MG63 (cell line): ENCODE results near the gene MARK3. TPM values are rescaled to one million over a fixed set of nuclear protein-coding genes. Genes with fewer than 3 reads are reported as not detected.

ENCODE experiments used
- DNase-seq: peaks from one replicate; pipeline ENCODE4 v3.0.0-alpha.2; 2020
- H3K27me3 ChIP-seq: fragments of 250-450 bp; sonication (Bioruptor Pico); 2 replicates; pipeline ENCODE4 v1.5.1; 2020; ENCODE audit warnings: mild to moderate bottlenecking, moderate library complexity
- H3K36me3 ChIP-seq: fragments of 250-450 bp; sonication (Bioruptor Pico); 2 replicates; pipeline ENCODE4 v1.5.1; 2020; ENCODE audit warnings: mild to moderate bottlenecking, moderate library complexity
- H3K4me3 ChIP-seq: fragments of 250-450 bp; sonication (Bioruptor Pico); 2 replicates; pipeline ENCODE4 v1.5.1; 2020; ENCODE audit warnings: mild to moderate bottlenecking, moderate library complexity
- H3K9me3 ChIP-seq: fragments of 250-450 bp; sonication (Bioruptor Pico); 2 replicates; pipeline ENCODE4 v1.5.1; 2020; ENCODE audit warnings: mild to moderate bottlenecking, moderate library complexity
- total RNA-seq: library from RNA; depleted of rRNA; stranded (reverse); fragments of >200 nt; shearing (Covaris generic); gene quantifications from 2 replicates; pipeline ENCODE4 v1.2.3, GENCODE V29; 2014; ENCODE audit warnings: low replicate concordance

Gene MARK3
- total RNA-seq, 1 experiment from 2014 or later: 31.6 TPM

DNA sequence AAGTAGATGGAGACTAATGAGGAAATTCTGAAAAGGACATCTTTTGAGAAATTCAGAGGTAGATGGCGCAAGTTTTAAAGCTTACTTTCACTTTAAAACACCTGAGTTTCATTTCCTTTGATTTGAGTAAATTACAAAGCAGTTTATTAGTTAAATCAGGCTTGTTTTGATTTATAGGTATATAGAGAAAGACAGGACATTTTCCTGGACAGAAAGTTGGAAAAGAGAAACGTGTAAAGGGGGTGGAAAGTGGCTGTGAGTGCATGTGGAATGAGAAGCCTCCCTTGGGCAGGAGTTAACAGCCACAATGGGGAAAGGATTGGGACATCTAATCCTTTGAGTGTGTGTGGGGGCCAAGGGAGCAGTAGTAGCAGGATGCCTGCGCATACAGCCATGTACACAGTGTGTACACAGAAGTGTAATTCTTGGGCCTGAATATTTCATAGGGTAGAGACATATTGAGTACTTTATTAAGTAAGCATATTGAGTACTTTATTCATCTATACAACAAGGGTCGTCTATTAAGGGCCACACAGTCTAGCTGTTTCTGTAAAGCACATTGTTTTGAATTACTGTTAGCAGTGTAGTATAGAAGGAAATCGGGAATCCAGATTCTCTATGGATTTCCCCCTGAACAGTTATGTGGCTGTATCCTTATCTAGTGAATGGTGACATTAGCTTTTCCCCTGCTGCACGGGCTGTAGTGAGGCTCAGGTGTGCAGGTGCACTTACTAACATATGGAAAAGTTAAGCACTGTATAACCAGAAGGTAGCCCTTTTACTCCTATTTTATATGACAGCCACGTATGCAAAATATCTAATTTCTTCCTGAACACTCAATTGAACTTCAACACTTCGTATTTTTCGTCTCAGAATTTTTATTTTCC, 19.1 kb downstream of the MARK3 start:
- H3K36me3 ChIP-seq: peaks cover 3% of the 10 kb centered on the region; the same call in 1 of the 2 replicates
- no peaks in the 10 kb centered on the region for H3K27me3 ChIP-seq
- no peak for DNase-seq
- H3K4me3 ChIP-seq: no peak overlapping the region
- H3K9me3 ChIP-seq: no peaks in the 10 kb centered on the region

GRCh38 chr14:103404920-103405319, 19.7 kb downstream of the MARK3 start:
- Histone ChIP-seq H3K9me3 (no peaks in the 10 kb centered on the region), H3K36me3 (peaks cover 3% of the 10 kb centered on the region; the same call in 1 of the 2 replicates), H3K27me3 (no peaks in the 10 kb centered on the region), H3K4me3 (no peak overlapping the region)
- no peak for DNase-seq

DNA sequence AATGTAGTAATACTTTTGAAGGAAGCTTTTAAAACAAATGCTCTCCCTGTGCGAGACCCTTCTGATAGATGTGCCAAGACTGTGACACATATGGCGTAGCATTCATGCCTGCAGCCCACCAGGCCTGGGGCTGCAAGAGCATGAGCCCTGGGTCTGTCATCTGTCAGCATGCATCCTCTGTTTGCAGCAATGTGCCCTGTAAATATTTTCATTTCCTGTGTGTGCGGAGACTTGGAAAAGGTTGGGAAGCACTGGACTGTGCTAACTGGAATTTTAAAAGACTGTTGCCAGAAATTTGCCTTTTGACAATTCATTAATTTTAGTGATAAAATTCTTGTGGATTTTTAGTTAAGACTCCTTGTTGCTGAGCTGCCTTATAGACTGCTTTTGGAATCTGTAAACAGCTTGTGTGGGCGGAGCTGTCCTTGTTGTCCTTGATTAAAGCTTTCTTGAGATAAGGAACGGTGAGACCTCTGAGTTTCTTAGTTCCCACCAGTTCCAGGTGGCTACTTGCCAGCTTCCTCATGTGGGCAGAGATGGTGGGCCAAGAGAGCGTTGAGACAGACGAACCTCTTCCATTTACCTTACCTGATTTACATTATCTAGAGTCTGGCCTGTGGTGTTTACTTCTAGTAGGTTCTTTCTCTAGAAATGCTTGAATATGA, 23.4 kb downstream of the MARK3 start:
- H3K36me3 ChIP-seq: peaks cover 5% of the 10 kb centered on the region; the same call in 1 of the 2 replicates
- H3K4me3 ChIP-seq: no peak overlapping the region
- no peak for DNase-seq
- H3K27me3 ChIP-seq: no peaks in the 10 kb centered on the region
- H3K9me3 ChIP-seq: no peaks in the 10 kb centered on the region

- DNase-seq: no peak
- Histone ChIP-seq H3K9me3 (no peaks in the 10 kb centered on the region), H3K27me3 (no peaks in the 10 kb centered on the region), H3K4me3 (no peak overlapping the region), H3K36me3 (peaks cover 2% of the 10 kb centered on the region; the same call in 1 of the 2 replicates)
Measured at GRCh38 chr14:103416916-103417315, 31.7 kb downstream of the MARK3 start.

- Histone ChIP-seq H3K4me3 (no peak overlapping the region), H3K9me3 (no peaks in the 10 kb centered on the region), H3K27me3 (no peaks in the 10 kb centered on the region), H3K36me3 (no peaks in the 10 kb centered on the region; the same call in 1 of the 2 replicates)
- no peak for DNase-seq
Measured at GRCh38 chr14:103418481-103418818, 33.2 kb downstream of the MARK3 start.

GRCh38 chr14:103421556-103421955, 36.3 kb downstream of the MARK3 start:
- Histone ChIP-seq H3K36me3 (no peaks in the 10 kb centered on the region), H3K4me3 (no peak overlapping the region)
- no peak for DNase-seq

DNA sequence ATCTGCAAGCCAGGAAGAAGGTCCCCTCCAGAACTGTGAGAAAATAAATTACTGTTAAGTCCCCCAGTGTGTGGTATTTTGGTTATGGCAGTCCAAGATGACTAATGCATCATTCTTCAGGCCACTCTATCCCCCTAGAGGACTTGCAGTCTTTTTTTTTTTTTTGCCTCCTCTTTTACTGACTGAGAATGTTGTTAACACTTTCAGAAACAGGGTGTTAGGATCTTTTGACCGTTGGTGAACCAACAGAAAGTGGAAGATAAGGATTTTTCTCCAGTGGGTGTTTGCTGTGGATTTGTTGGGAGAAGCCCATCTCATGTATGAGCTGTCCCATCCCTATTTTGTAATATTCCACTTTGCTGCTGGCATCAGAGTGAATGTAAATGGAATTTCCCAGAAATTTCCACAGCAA, 37.8 kb downstream of the MARK3 start:
- DNase-seq: peak; percentile 9
- Histone ChIP-seq H3K27me3 (no peaks in the 10 kb centered on the region), H3K4me3 (no peak overlapping the region), H3K9me3 (no peaks in the 10 kb centered on the region), H3K36me3 (no peaks in the 10 kb centered on the region)

More at GRCh38 chr14:103421556-103421955, 36.3 kb downstream of the MARK3 start:
- Histone ChIP-seq H3K9me3 (no peaks in the 10 kb centered on the region), H3K27me3 (no peaks in the 10 kb centered on the region)

DNA sequence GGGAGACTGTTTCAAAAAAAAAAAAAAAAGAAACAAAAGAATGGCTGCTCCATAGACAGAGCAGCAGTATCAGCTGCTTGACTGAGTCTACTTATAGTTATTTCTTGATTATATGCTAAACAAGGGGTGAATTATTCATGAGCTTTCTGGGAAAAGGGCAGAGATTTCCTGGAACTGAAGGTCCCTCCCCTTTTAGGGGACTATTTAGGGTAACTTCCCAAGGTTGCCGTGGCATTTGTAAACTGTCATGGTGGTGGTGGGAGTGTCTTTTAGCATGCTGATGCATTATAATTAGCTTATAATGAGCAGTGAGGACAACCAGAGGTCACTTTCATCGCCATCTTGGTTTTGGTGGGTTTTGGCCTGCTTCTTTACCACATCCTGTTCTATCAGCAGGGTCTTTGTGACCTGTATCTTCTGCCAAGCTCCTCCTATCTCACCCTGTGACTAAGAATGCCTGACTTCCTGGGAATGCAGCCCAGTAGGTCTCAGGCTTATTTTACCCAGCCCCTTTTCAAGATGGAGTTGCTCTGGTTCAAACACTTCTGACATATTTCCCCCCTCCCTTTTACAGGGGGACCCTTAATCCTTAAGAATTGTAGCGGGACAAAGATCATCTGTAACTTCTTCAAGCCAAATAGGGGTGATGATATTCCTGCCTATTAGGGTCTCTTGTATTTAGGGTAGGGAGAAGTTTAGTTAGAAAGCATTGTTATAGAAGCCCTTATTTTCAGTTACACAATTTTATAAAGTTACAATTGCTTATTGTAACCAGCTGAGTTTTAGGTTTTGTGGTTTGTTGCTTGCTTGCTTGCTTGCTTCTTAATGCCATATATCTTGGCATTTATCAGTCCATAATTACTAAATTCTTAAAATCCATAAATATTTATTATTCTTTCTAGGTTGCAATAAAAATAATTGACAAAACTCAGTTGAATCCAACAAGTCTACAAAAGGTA, 42.5 kb downstream of the MARK3 start:
- Histone ChIP-seq H3K27me3 (no peaks in the 10 kb centered on the region), H3K9me3 (no peaks in the 10 kb centered on the region), H3K36me3 (peaks cover 3% of the 10 kb centered on the region; the same call in 1 of the 2 replicates), H3K4me3 (no peak overlapping the region)
- DNase-seq: peak; percentile 63

- DNase-seq: no peak
- Histone ChIP-seq H3K36me3 (peaks cover 3% of the 10 kb centered on the region), H3K4me3 (no peak overlapping the region), H3K9me3 (no peaks in the 10 kb centered on the region), H3K27me3 (no peaks in the 10 kb centered on the region)
Measured at GRCh38 chr14:103428723-103429556, 43.7 kb downstream of the MARK3 start.

DNA sequence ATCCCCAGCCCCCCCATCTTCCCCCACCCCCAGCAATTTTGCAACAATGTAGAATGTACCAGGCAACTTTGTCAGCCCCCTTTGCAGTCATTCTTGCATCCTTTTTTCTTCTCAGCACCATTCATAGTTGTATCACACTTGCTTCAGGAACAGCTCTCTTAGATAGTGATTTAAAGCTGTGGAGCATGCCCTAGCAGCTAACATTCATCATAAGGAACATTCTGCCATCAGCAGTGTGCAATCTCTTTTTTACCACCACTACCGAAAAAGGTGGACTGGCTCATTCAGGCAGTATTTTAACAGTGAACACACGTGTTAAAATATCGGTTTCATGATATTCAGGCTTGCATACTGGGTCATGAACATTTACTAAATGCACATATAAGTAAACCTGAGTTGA, 45.1 kb downstream of the MARK3 start:
- no peak overlapping the region for H3K4me3 ChIP-seq
- DNase-seq: no peak
- H3K9me3 ChIP-seq: no peaks in the 10 kb centered on the region
- H3K27me3 ChIP-seq: no peaks in the 10 kb centered on the region
- peaks cover 7% of the 10 kb centered on the region for H3K36me3 ChIP-seq

DNA sequence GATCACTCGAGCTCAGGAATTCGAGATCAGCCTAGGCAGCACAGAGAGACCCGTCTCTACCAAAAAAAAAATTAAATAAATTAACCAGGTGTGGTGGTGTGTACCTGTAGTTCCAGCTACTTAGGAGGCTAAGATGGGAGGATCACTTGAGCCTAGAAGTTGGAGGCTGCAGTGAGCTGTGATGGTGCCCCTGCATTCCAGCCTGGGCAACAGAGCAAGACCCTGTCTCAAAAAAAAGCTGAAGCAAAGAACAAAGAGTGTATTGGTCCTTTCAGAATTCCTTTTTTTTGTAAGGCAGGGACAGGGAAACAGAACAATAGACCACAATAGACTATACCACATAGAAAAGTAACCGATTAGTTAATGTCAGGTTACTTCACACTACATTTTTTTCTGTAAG, 47.4 kb downstream of the MARK3 start:
- no peak overlapping the region for H3K4me3 ChIP-seq
- DNase-seq: no peak
- no peaks in the 10 kb centered on the region for H3K27me3 ChIP-seq
- H3K9me3 ChIP-seq: no peaks in the 10 kb centered on the region
- H3K36me3 ChIP-seq: peaks cover 7% of the 10 kb centered on the region

DNA sequence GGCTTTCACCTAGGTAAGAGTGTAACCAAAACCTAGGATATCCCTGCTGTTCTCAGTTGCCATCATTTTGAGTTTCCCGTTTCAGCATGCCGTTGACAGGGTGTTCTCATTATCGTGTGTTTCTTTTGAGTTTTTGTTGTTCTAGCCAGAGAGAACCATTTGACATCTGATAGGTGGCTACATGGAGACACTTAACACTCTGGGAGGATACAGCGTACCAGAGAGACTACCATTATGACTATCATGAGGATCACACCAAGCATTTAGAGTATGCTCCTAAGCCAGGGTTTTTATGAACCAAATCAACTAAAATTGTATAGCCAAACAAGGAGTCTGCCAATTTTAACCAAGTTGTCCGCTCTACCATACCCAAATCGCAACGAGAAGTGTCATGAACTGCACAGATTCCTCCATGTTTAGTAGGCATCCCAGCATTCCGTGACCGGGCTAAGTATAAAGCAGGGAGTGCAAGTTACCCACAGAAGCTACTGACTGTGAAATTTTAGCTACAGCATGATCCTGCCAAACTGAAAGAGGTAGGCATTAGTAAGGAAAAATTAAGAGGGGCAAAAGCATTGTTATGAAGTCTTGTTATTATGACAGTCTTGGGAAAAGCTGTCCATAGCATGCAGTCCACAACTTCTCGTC, 48.8 kb downstream of the MARK3 start:
- Histone ChIP-seq H3K4me3 (no peak overlapping the region), H3K27me3 (no peaks in the 10 kb centered on the region), H3K36me3 (peaks cover 4% of the 10 kb centered on the region; the same call in 1 of the 2 replicates), H3K9me3 (no peaks in the 10 kb centered on the region)
- DNase-seq: no peak

DNA sequence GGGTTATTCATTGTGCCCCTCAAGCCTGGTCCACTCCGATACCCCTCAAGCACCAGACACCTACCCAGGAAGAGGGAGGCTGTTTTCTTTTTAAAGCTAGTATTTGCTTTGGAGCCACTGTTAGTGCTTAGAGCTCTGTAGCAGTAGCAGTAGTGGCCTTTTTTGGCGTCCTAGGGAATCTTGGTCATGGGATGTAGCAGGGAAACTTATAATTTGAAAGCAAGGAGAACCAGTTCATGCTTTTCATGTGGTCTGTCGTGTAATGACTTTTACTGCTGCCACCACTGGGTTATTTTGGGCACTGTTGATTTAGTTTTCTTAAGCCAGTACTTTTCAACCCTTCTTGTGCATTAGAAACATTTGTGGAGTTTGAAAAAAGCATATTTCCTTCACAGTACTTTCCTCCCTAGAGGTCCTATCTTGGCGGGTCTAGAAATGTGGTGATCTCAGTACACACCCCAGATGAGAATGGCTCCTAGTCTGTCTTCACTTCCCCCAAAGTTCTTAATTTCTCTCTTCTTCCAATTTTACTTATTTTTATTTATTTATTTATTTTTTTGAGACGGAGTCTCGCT, 49.7 kb downstream of the MARK3 start:
- no peaks in the 10 kb centered on the region for H3K9me3 ChIP-seq
- no peak for DNase-seq
- peaks cover 4% of the 10 kb centered on the region; the same call in 1 of the 2 replicates for H3K36me3 ChIP-seq
- no peaks in the 10 kb centered on the region for H3K27me3 ChIP-seq
- no peak overlapping the region for H3K4me3 ChIP-seq

DNA sequence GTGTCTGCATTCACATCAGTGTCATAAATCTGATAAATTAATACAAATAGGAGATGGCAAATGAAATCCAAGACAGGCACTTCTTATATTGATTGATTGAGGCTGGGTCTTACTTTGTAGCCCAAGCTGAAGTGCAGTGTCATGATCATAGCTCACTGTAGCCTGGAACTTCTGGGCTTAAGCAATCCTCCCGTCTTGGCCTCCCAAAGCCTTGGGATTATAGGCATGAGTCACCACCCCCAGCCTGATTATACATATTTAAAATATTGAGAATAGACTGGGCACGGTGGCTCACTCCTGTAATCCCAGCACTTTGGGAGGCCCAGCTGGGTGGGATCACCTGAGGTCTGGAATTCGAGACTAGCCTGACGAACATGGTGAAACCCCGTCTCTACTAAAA, 51.3 kb downstream of the MARK3 start:
- no peaks in the 10 kb centered on the region for H3K9me3 ChIP-seq
- DNase-seq: peak; percentile 56
- no peak overlapping the region for H3K4me3 ChIP-seq
- no peaks in the 10 kb centered on the region for H3K27me3 ChIP-seq
- H3K36me3 ChIP-seq: peaks cover 4% of the 10 kb centered on the region; the same call in 1 of the 2 replicates

DNA sequence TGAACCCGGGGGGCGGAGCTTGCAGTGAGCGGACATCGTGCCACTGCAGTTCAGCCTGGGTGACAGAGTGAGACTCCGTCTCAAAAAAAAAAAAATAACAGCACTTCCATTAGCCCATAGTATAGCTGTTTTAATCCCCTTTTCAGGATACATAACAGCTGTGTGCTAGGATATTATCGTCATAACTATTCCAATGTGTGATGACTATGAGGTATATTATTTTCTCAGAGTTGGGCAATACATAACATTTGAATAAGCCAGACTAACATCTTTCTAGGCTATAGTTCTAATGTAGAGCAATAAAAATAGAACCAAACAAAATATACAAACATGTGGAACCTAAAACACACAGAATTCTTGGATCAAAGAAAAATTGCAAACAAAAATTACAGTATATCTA, 57.1 kb downstream of the MARK3 start:
- no peak for DNase-seq
- Histone ChIP-seq H3K9me3 (no peaks in the 10 kb centered on the region), H3K27me3 (no peaks in the 10 kb centered on the region), H3K36me3 (no peaks in the 10 kb centered on the region; the same call in 1 of the 2 replicates), H3K4me3 (no peak overlapping the region)
